Stimulated activated CD4-positive, alpha-beta T cell treated with anti-CD3 and anti-CD28 coated beads, Interleukin-4, amount 100 ng/mL, for 4 hours (primary cell): ENCODE results near the gene BHLHE23.
A peak's percentile ranks its signal among the peaks of the same experiment; 100 is the strongest.

Experiments used
- DNase-seq, 2 experiments: peaks; one replicate each; pipeline ENCODE4 v3.0.0-alpha.2; 2020

The BHLHE23 gene

GRCh38 chr20:62986257-62986800 is 20.4 kb downstream of the BHLHE23 start:
- no peak for DNase-seq

- DNase-seq: no peak
Observed at GRCh38 chr20:62985444-62985778, 21.4 kb downstream of the BHLHE23 start.

GRCh38 chr20:62984666-62985443 is 21.9 kb downstream of the BHLHE23 start:
- DNase-seq: no peak

GRCh38 chr20:62983210-62983609 is 23.6 kb downstream of the BHLHE23 start:
- no peak for DNase-seq

- DNase-seq: no peak
Observed at GRCh38 chr20:62982124-62983075, 24.4 kb downstream of the BHLHE23 start.

GRCh38 chr20:62980970-62981369 is 25.8 kb downstream of the BHLHE23 start:
- DNase-seq: peak in 1 of 2 experiments; percentile 31

GRCh38 chr20:62980380-62980960 is 26.3 kb downstream of the BHLHE23 start:
- DNase-seq: no peak

GRCh38 chr20:62979876-62980373 is 26.8 kb downstream of the BHLHE23 start:
- DNase-seq: no peak

GRCh38 chr20:62979310-62979709 is 27.5 kb downstream of the BHLHE23 start:
- no peak for DNase-seq

GRCh38 chr20:62978561-62978943 is 28.2 kb downstream of the BHLHE23 start:
- no peak for DNase-seq

- DNase-seq: peak; percentile 70 to 86
Observed at GRCh38 chr20:62977613-62978560, 28.9 kb downstream of the BHLHE23 start.

- DNase-seq: no peak
Observed at GRCh38 chr20:62976886-62977285, 29.9 kb downstream of the BHLHE23 start.

- DNase-seq: no peak
Observed at GRCh38 chr20:62975812-62976508, 30.8 kb downstream of the BHLHE23 start.

GRCh38 chr20:62975251-62975760 is 31.5 kb downstream of the BHLHE23 start:
- DNase-seq: no peak

GRCh38 chr20:62972845-62973745 is 33.7 kb downstream of the BHLHE23 start:
- no peak for DNase-seq

- DNase-seq: peak; percentile 81 to 83
Observed at GRCh38 chr20:62971950-62972844, 34.6 kb downstream of the BHLHE23 start.

GRCh38 chr20:62971211-62971949 is 35.4 kb downstream of the BHLHE23 start:
- DNase-seq: no peak
